HEK293 (cell line): ENCODE data around the gene KMT2D.

ENCODE experiments used
- CTCF ChIA-PET: fragments of 350-600 bp; formaldehyde crosslinking; extraction: SDS; loops from one replicate; lab custom pipeline; 2021; ENCODE audit warnings: antibody characterized with exemption; lab: Yijun Ruan, JAX
- POLR2A ChIA-PET: fragments of 300-600 bp; formaldehyde crosslinking; extraction: SDS; loops from one replicate; lab custom pipeline; 2020; ENCODE audit warnings: antibody characterized with exemption, inconsistent platforms; lab: Yijun Ruan, JAX
- H3K27ac ChIP-seq: fragments of 200-500 bp; sonication (Bioruptor generic); 2 replicates; pipeline ENCODE4 v1.5.1; 2014; ENCODE audit warnings: low read depth, low read length, control low read depth, inconsistent platforms; ENCODE audit errors: extremely low read depth
- H3K36me3 ChIP-seq, 2 experiments: fragments of 200-500 bp in 1 of 2; sonication (Bioruptor generic) in 1 of 2; 1 replicate in 1 of 2; 2 replicates in 1 of 2; pipeline ENCODE4 v1.5.1; 2014 to 2017; ENCODE audit warnings: inconsistent platforms in 2 of 2, low read length in 2 of 2; ENCODE audit not compliant: control insufficient read depth in 2 of 2, insufficient read depth in 1 of 2
- H3K4me1 ChIP-seq: fragments of 200-500 bp; sonication (Bioruptor generic); 2 replicates; pipeline ENCODE4 v1.5.1; 2014; ENCODE audit warnings: mild to moderate bottlenecking, low read length, inconsistent platforms; ENCODE audit not compliant: control insufficient read depth, insufficient read depth
- H3K4me3 ChIP-seq: 2 replicates; pipeline ENCODE4 v1.5.1; 2011; ENCODE audit warnings: low read depth, mild to moderate bottlenecking, control low read depth, low read length, moderate library complexity
- H3K9me3 ChIP-seq: fragments of 200-500 bp; sonication (Bioruptor generic); 2 replicates; pipeline ENCODE4 v1.5.1; 2014; ENCODE audit warnings: low read depth, low read length, inconsistent platforms; ENCODE audit not compliant: control insufficient read depth, insufficient read depth
- FEZF1 ChIP-seq: fragments of 450-650 bp; formaldehyde crosslinking; IDR thresholded peaks from 2 replicates; pipeline ENCODE4 v1.5.1; 2016; ENCODE audit warnings: missing biosample characterization, missing genetic modification characterization
- MZF1 ChIP-seq: fragments of 450-650 bp; formaldehyde crosslinking; IDR thresholded peaks from 2 replicates; pipeline ENCODE4 v1.5.1; 2017; ENCODE audit warnings: missing biosample characterization, missing genetic modification characterization, borderline replicate concordance
- ZBTB17 ChIP-seq: fragments of 450-650 bp; formaldehyde crosslinking; IDR thresholded peaks from 2 replicates; pipeline ENCODE4 v1.5.1; 2016; ENCODE audit warnings: missing biosample characterization, missing genetic modification characterization
- ZEB2 ChIP-seq: fragments of 450-650 bp; formaldehyde crosslinking; IDR thresholded peaks from 2 replicates; pipeline ENCODE4 v1.5.1; 2016; ENCODE audit warnings: missing biosample characterization, missing genetic modification characterization
- ZNF155 ChIP-seq: fragments of 450-650 bp; formaldehyde crosslinking; IDR thresholded peaks from 2 replicates; pipeline ENCODE4 v1.5.1; 2016; ENCODE audit warnings: missing biosample characterization, missing genetic modification characterization
- ZNF24 ChIP-seq: fragments of 450-650 bp; formaldehyde crosslinking; IDR thresholded peaks from 2 replicates; pipeline ENCODE4 v1.5.1; 2016; ENCODE audit warnings: missing biosample characterization, missing genetic modification characterization
- ZNF324 ChIP-seq: fragments of 450-650 bp; formaldehyde crosslinking; IDR thresholded peaks from 2 replicates; pipeline ENCODE4 v1.5.1; 2016; ENCODE audit warnings: missing biosample characterization, missing genetic modification characterization
- ZNF394 ChIP-seq: fragments of 450-650 bp; formaldehyde crosslinking; IDR thresholded peaks from 2 replicates; pipeline ENCODE4 v1.5.1; 2016; ENCODE audit warnings: missing biosample characterization, missing genetic modification characterization, mild to moderate bottlenecking, moderate library complexity, borderline replicate concordance
- ZNF426 ChIP-seq: fragments of 450-650 bp; formaldehyde crosslinking; IDR thresholded peaks from 2 replicates; pipeline ENCODE4 v1.5.1; 2017; ENCODE audit warnings: missing biosample characterization, missing genetic modification characterization, mild to moderate bottlenecking, inconsistent platforms, moderate library complexity
- ZNF529 ChIP-seq: fragments of 450-650 bp; formaldehyde crosslinking; IDR thresholded peaks from 2 replicates; pipeline ENCODE4 v1.5.1; 2017; ENCODE audit warnings: missing genetic modification characterization, missing biosample characterization; ENCODE audit not compliant: insufficient replicate concordance
- ZNF785 ChIP-seq: fragments of 450-650 bp; formaldehyde crosslinking; IDR thresholded peaks from 2 replicates; pipeline ENCODE4 v1.5.1; 2016; ENCODE audit warnings: missing biosample characterization, missing genetic modification characterization
- ZNF843 ChIP-seq: fragments of 450-650 bp; formaldehyde crosslinking; IDR thresholded peaks from 2 replicates; pipeline ENCODE4 v1.5.1; 2016; ENCODE audit warnings: missing biosample characterization, missing genetic modification characterization
- TF ChIP-seq, protein P1 (sequence below): fragments of 450-650 bp; formaldehyde crosslinking; IDR thresholded peaks from 2 replicates; pipeline ENCODE4 v1.5.1; 2016; ENCODE audit warnings: missing biosample characterization, missing genetic modification characterization
- TF ChIP-seq, protein P2 (sequence below): fragments of 450-650 bp; formaldehyde crosslinking; IDR thresholded peaks from 2 replicates; pipeline ENCODE4 v1.5.1; 2016; ENCODE audit warnings: missing biosample characterization, missing genetic modification characterization
- TF ChIP-seq, protein P3 (sequence below): fragments of 450-650 bp; formaldehyde crosslinking; IDR thresholded peaks from 2 replicates; pipeline ENCODE4 v1.5.1; 2017; ENCODE audit warnings: missing biosample characterization, missing genetic modification characterization
- TF ChIP-seq, protein P4 (sequence below): fragments of 450-650 bp; formaldehyde crosslinking; IDR thresholded peaks from 2 replicates; pipeline ENCODE4 v1.5.1; 2016; ENCODE audit warnings: missing biosample characterization, missing genetic modification characterization, borderline replicate concordance
- TF ChIP-seq, protein P5 (sequence below): fragments of 450-650 bp; formaldehyde crosslinking; IDR thresholded peaks from 2 replicates; pipeline ENCODE4 v1.5.1; 2016; ENCODE audit warnings: missing biosample characterization, missing genetic modification characterization

KMT2D gene

DNA sequence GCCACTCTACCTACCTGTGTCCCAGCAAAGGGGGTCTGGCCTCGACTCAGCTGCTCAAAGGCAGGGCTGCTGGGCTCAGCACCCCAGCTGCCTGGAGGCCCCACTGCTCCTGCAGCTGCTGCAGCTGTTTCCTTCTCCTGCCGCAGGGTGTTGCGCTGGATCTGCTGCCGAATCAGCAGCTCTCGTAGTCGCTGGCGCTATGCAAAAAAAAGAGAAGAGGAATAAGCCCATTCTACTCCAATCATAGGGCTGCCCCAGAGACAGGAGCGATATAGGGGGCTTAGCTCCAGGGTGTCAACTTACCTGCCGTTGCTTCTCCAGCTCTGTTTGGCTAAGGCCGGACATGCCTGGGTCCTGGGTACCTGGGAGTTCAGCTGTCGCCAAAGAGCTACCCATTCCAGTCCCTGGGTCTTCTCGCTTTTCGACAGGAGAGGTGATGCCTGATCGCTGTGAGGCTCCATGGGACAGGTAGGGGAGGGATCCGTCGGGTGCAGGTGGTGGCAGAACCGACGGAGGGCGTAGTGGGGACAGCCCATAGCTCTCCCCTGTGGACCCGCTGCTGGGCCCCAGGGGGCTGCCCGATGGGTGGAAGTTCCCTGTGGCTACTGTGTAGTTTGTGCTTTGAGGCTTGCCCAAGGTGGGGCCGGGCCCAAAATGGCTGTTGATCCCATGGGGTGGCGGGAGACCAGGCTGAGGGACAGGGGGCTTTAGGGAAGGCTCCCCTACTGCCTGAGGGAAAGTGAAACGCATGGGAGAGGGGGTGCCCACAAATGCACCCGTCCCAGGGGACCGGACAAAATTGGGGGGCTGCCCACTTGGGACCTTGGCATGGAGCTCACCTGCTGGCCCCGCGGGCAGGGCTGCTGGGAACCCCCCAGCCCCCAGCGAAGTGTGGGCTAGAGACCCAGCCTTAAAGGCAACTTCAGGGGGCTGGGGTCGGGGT lies 20.9 kb downstream of the KMT2D start:
- ChIA-PET CTCF (interaction anchor here (1.6 kb wide), 1 partner anchor 43 kb away, joined by 4 read pairs; no protein-coding TSS in a partner anchor), POLR2A (interaction anchor here (1.4 to 1.5 kb wide), 2 partner anchors 8 to 17 kb away, joined by 4 to 6 read pairs; no protein-coding TSS in a partner anchor)
- Histone ChIP-seq H3K27ac (no peak overlapping the region), H3K4me1 (no peaks in the 10 kb centered on the region), H3K4me3 (no peak overlapping the region), H3K36me3 (peaks cover 19 to 97% of the 10 kb centered on the region in 2 experiments), H3K9me3 (no peaks in the 10 kb centered on the region)
- TF ChIP-seq, protein P1, sequence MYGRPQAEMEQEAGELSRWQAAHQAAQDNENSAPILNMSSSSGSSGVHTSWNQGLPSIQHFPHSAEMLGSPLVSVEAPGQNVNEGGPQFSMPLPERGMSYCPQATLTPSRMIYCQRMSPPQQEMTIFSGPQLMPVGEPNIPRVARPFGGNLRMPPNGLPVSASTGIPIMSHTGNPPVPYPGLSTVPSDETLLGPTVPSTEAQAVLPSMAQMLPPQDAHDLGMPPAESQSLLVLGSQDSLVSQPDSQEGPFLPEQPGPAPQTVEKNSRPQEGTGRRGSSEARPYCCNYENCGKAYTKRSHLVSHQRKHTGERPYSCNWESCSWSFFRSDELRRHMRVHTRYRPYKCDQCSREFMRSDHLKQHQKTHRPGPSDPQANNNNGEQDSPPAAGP (tag by site-specific recombination), result no peak
- no peak for TF ChIP-seq ZNF24 (tag by site-specific recombination)
- TF ChIP-seq, protein P2, sequence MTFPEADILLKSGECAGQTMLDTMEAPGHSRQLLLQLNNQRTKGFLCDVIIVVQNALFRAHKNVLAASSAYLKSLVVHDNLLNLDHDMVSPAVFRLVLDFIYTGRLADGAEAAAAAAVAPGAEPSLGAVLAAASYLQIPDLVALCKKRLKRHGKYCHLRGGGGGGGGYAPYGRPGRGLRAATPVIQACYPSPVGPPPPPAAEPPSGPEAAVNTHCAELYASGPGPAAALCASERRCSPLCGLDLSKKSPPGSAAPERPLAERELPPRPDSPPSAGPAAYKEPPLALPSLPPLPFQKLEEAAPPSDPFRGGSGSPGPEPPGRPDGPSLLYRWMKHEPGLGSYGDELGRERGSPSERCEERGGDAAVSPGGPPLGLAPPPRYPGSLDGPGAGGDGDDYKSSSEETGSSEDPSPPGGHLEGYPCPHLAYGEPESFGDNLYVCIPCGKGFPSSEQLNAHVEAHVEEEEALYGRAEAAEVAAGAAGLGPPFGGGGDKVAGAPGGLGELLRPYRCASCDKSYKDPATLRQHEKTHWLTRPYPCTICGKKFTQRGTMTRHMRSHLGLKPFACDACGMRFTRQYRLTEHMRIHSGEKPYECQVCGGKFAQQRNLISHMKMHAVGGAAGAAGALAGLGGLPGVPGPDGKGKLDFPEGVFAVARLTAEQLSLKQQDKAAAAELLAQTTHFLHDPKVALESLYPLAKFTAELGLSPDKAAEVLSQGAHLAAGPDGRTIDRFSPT (tag by site-specific recombination), result no peak
- TF ChIP-seq ZNF426 (tag by site-specific recombination), result no peak
- TF ChIP-seq ZEB2, result no peak
- no peak for TF ChIP-seq FEZF1 (tag by site-specific recombination)
- no peak for TF ChIP-seq ZNF843 (tag by site-specific recombination)

DNA sequence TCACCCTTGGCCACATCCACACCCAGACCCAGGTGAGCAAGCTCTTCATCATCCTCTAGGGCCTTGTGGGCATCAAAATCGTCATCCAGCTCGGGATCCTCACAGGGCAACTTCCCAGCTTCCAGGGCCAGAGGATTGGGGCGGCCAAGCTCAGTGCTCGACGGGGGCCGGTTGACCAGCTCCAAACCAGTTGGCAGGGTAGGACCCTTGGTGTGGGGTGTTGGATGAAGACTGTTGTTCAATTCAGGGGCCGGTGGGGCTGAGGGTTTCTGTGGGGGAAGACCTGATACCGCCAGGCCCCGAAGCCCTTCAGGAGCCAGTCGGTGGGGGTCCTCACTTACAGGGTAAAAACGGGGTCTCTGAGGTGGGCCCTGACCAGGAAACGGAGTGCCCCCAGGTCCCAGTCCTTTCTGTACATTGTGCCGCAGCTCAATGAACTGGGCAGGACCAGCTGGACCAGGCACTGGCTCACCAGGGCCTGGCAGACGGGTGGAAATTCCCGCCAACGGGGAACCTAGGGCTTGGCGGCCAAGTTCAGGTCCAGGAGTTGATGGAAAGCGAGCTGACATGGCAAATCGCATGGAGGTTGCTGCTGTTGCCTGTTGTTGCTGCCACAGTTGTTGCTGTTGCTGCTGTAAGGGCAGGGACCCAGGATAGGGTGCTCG lies 22.2 kb downstream of the KMT2D start:
- Histone ChIP-seq H3K36me3 (peaks cover 17 to 97% of the 10 kb centered on the region in 2 experiments), H3K4me1 (no peaks in the 10 kb centered on the region), H3K9me3 (no peaks in the 10 kb centered on the region), H3K4me3 (no peak overlapping the region), H3K27ac (no peak overlapping the region)
- POLR2A ChIA-PET, result interaction anchor here (1.4 kb wide), 1 partner anchor 18 kb away, joined by 4 read pairs; no protein-coding TSS in a partner anchor
- TF ChIP-seq, protein P3, sequence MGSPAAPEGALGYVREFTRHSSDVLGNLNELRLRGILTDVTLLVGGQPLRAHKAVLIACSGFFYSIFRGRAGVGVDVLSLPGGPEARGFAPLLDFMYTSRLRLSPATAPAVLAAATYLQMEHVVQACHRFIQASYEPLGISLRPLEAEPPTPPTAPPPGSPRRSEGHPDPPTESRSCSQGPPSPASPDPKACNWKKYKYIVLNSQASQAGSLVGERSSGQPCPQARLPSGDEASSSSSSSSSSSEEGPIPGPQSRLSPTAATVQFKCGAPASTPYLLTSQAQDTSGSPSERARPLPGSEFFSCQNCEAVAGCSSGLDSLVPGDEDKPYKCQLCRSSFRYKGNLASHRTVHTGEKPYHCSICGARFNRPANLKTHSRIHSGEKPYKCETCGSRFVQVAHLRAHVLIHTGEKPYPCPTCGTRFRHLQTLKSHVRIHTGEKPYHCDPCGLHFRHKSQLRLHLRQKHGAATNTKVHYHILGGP (tag by site-specific recombination), result no peak
- TF ChIP-seq ZNF785 (tag by site-specific recombination) (no peak), ZNF324 (tag by site-specific recombination) (no peak)
- CTCF ChIA-PET, result interaction anchor here (0.5 to 1.8 kb wide), 4 partner anchors 42 to 724 kb away, joined by 3 to 8 read pairs (median 6); no protein-coding TSS in a partner anchor

DNA sequence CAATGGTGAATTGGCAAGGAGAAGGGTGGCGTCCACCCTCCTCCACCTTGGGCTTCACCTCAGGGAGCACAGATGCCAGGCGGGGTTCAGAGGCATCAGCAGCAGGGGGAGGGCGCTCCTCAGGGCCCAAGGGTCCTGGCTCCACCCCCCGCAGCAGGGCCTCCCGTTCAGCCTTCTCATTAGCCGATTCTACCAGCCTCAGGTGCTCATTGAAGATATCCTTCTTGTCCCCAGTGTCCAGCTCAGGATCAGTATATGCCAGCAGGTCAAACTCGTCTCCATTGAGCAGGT lies 22.7 kb downstream of the KMT2D start:
- Histone ChIP-seq H3K4me1 (no peaks in the 10 kb centered on the region), H3K36me3 (peaks cover 13 to 97% of the 10 kb centered on the region in 2 experiments), H3K27ac (no peak overlapping the region), H3K9me3 (no peaks in the 10 kb centered on the region), H3K4me3 (no peak overlapping the region)
- POLR2A ChIA-PET, result interaction anchor here (1.6 kb wide), 1 partner anchor 11 kb away, joined by 8 read pairs; no protein-coding TSS in a partner anchor
- CTCF ChIA-PET, result interaction anchor here (1.5 to 1.8 kb wide), 4 partner anchors 8 to 185 kb away, joined by 5 to 8 read pairs (median 6); no protein-coding TSS in a partner anchor
- TF ChIP-seq, protein P4, sequence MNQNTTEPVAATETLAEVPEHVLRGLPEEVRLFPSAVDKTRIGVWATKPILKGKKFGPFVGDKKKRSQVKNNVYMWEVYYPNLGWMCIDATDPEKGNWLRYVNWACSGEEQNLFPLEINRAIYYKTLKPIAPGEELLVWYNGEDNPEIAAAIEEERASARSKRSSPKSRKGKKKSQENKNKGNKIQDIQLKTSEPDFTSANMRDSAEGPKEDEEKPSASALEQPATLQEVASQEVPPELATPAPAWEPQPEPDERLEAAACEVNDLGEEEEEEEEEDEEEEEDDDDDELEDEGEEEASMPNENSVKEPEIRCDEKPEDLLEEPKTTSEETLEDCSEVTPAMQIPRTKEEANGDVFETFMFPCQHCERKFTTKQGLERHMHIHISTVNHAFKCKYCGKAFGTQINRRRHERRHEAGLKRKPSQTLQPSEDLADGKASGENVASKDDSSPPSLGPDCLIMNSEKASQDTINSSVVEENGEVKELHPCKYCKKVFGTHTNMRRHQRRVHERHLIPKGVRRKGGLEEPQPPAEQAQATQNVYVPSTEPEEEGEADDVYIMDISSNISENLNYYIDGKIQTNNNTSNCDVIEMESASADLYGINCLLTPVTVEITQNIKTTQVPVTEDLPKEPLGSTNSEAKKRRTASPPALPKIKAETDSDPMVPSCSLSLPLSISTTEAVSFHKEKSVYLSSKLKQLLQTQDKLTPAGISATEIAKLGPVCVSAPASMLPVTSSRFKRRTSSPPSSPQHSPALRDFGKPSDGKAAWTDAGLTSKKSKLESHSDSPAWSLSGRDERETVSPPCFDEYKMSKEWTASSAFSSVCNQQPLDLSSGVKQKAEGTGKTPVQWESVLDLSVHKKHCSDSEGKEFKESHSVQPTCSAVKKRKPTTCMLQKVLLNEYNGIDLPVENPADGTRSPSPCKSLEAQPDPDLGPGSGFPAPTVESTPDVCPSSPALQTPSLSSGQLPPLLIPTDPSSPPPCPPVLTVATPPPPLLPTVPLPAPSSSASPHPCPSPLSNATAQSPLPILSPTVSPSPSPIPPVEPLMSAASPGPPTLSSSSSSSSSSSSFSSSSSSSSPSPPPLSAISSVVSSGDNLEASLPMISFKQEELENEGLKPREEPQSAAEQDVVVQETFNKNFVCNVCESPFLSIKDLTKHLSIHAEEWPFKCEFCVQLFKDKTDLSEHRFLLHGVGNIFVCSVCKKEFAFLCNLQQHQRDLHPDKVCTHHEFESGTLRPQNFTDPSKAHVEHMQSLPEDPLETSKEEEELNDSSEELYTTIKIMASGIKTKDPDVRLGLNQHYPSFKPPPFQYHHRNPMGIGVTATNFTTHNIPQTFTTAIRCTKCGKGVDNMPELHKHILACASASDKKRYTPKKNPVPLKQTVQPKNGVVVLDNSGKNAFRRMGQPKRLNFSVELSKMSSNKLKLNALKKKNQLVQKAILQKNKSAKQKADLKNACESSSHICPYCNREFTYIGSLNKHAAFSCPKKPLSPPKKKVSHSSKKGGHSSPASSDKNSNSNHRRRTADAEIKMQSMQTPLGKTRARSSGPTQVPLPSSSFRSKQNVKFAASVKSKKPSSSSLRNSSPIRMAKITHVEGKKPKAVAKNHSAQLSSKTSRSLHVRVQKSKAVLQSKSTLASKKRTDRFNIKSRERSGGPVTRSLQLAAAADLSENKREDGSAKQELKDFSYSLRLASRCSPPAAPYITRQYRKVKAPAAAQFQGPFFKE, result no peak
- TF ChIP-seq ZNF394 (tag by site-specific recombination), result no peak
- TF ChIP-seq, protein P5, sequence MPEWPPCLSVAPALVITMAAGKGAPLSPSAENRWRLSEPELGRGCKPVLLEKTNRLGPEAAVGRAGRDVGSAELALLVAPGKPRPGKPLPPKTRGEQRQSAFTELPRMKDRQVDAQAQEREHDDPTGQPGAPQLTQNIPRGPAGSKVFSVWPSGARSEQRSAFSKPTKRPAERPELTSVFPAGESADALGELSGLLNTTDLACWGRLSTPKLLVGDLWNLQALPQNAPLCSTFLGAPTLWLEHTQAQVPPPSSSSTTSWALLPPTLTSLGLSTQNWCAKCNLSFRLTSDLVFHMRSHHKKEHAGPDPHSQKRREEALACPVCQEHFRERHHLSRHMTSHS (tag by site-specific recombination), result no peak
- TF ChIP-seq ZNF155 (tag by site-specific recombination), result no peak
- TF ChIP-seq ZNF529 (tag by site-specific recombination), result no peak
- no peak for TF ChIP-seq ZBTB17 (tag by site-specific recombination)
- TF ChIP-seq MZF1, result no peak
